ENCODE data around the gene CCND2. TPM values are rescaled to one million over a fixed set of nuclear protein-coding genes. Genes with fewer than 3 reads are reported as not detected.

Gene CCND2
- total and polyA plus RNA-seq, 2 experiments from 2014 or later, result 157 to 250 TPM

GRCh38 chr12:4280351-4281163 is 7.0 kb downstream of the CCND2 start:
- Histone ChIP-seq H3K27ac (peak overlapping the region; percentile 88), H3K79me2 (peaks cover 86% of the 10 kb centered on the region), H3K9me2 (replicated peaks; ENCODE audit: insufficient read depth) (no peaks in the 10 kb centered on the region), H3K4me2 (peak overlapping the region; percentile 71), H3K27me3 (no peaks in the 10 kb centered on the region), H3K36me3 (replicated peaks; ENCODE audit: insufficient read depth, low read depth) (no peaks in the 10 kb centered on the region), H3K4me3 (no peak overlapping the region), H3K9me3 (ENCODE audit: low read depth) (no peaks in the 10 kb centered on the region), H4K20me1 (ENCODE audit: insufficient read depth, poor library complexity, severe bottlenecking) (peaks cover 81% of the 10 kb centered on the region), H3K4me1 (ENCODE audit: insufficient read depth) (peaks cover 53% of the 10 kb centered on the region), H2AFZ (no peak overlapping the region)
- TF ChIP-seq EZH2 (IDR thresholded peaks at IDR 0.05; ENCODE audit: borderline replicate concordance), result no peak
- no peak for TF ChIP-seq EZH2phosphoT487 (IDR thresholded peaks at IDR 0.05; ENCODE audit: low read depth, severe bottlenecking, unreplicated experiment)
- no peak for TF ChIP-seq CTCF (IDR thresholded peaks at IDR 0.05; ENCODE audit: poor library complexity)
- peak; percentile 47 for DNase-seq (ENCODE audit: low spot score)
- WGBS (ENCODE audit: low lambda C conversion rate, missing lambda C conversion rate), result 69% methylated on average over 15 of the region's 15 CpGs

GRCh38 chr12:4281173-4281654 is 7.7 kb downstream of the CCND2 start:
- 88% methylated on average over 16 of the region's 16 CpGs for WGBS (ENCODE audit: low lambda C conversion rate, missing lambda C conversion rate)
- Histone ChIP-seq H3K36me3 (replicated peaks; ENCODE audit: insufficient read depth, low read depth) (no peaks in the 10 kb centered on the region), H3K9me2 (replicated peaks; ENCODE audit: insufficient read depth) (no peaks in the 10 kb centered on the region), H3K27ac (peak overlapping the region; percentile 88), H3K79me2 (peaks cover 86% of the 10 kb centered on the region), H3K4me2 (peak overlapping the region; percentile 71), H3K4me1 (ENCODE audit: insufficient read depth) (peaks cover 51% of the 10 kb centered on the region), H2AFZ (no peak overlapping the region), H3K9me3 (ENCODE audit: low read depth) (no peaks in the 10 kb centered on the region), H3K4me3 (no peak overlapping the region), H4K20me1 (ENCODE audit: insufficient read depth, poor library complexity, severe bottlenecking) (peaks cover 87% of the 10 kb centered on the region), H3K27me3 (no peaks in the 10 kb centered on the region)
- TF ChIP-seq EZH2phosphoT487 (IDR thresholded peaks at IDR 0.05; ENCODE audit: low read depth, severe bottlenecking, unreplicated experiment) (no peak), CTCF (IDR thresholded peaks at IDR 0.05; ENCODE audit: poor library complexity) (no peak), EZH2 (IDR thresholded peaks at IDR 0.05; ENCODE audit: borderline replicate concordance) (no peak)
- peak; percentile 68 for DNase-seq (ENCODE audit: low spot score)

- Histone ChIP-seq H2AFZ (no peak overlapping the region), H3K4me2 (no peak overlapping the region), H3K9me3 (ENCODE audit: low read depth) (no peaks in the 10 kb centered on the region), H3K36me3 (replicated peaks; ENCODE audit: insufficient read depth, low read depth) (no peaks in the 10 kb centered on the region), H4K20me1 (ENCODE audit: insufficient read depth, poor library complexity, severe bottlenecking) (peaks cover 95% of the 10 kb centered on the region), H3K4me3 (no peak overlapping the region), H3K27me3 (no peaks in the 10 kb centered on the region), H3K9me2 (replicated peaks; ENCODE audit: insufficient read depth) (no peaks in the 10 kb centered on the region), H3K79me2 (peaks cover 90% of the 10 kb centered on the region), H3K4me1 (ENCODE audit: insufficient read depth) (peaks cover 46% of the 10 kb centered on the region), H3K27ac (no peak overlapping the region)
- TF ChIP-seq EZH2 (IDR thresholded peaks at IDR 0.05; ENCODE audit: borderline replicate concordance) (no peak), CTCF (IDR thresholded peaks at IDR 0.05; ENCODE audit: poor library complexity) (no peak), EZH2phosphoT487 (IDR thresholded peaks at IDR 0.05; ENCODE audit: low read depth, severe bottlenecking, unreplicated experiment) (no peak)
- no peak for DNase-seq (ENCODE audit: low spot score)
- WGBS (ENCODE audit: low lambda C conversion rate, missing lambda C conversion rate), result 95% methylated on average over 16 of the region's 16 CpGs
Measured at GRCh38 chr12:4282103-4282891, 8.7 kb downstream of the CCND2 start.

All from hepatocyte (in vitro differentiated cells).